NCI-H460 (cell line): ENCODE measurements around the gene MT4. TPM values are rescaled to one million over a fixed set of nuclear protein-coding genes. Genes with fewer than 3 reads are reported as not detected.

Source experiments
- DNase-seq: peaks from one replicate; pipeline ENCODE4 v3.0.0-alpha.2; 2016; ENCODE audit warnings: low read depth; ENCODE audit errors: extremely low read depth
- total RNA-seq: library from RNA; depleted of rRNA; stranded (reverse); fragments of >200 nt; shearing (Covaris generic); gene quantifications from 2 replicates; pipeline ENCODE4 v1.2.3, GENCODE V29; 2014

Gene MT4
- total RNA-seq, 1 experiment from 2014 or later = not detected

- DNase-seq = no peak
These were observed 36.5 kb downstream of the MT4 start for GRCh38 chr16:56601325-56601724.

- DNase-seq = peak; percentile 62
These were observed 38.7 kb downstream of the MT4 start for GRCh38 chr16:56603589-56603988.

DNA sequence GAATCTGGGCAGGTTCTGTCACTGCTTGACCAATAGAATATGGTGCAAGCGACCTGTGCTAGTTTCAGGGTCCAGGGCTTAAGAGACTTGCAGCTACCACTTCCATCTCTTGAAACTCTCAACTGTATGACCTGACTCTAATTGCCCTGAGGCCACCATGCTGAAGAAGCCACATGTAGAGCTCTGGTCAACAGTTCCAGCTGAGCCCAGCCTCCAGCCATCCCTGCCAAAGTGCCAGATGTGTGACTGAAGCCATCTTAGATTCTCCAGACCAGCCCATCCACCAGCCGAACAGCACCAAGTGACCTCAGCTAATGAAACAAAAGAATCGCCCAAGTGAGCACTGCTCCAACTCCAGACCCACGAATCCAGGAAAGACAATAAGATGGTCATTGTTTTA is 40.1 kb downstream of the MT4 start:
- DNase-seq = no peak

GRCh38 chr16:56605475-56605874 is 40.6 kb downstream of the MT4 start:
- DNase-seq = no peak

DNA sequence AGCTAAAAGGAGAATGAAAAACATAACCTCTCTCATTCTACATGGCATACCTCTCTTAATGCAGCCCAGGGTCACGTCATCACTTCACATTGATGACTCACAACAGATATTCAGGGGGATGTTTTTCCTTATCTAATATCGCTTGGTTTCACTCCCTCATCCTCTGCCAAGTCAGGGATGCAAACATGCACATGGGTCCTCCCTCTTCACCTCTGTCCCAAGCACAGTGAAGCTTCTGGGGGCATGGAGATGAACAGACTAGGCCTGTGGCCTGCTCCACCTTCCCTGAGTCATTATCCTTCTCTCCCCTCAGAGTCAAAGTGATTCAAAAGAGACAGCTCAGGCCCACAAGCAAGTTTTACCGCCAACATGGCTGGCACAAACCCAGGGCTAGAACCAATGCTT is 41.2 kb downstream of the MT4 start:
- no peak for DNase-seq

DNA sequence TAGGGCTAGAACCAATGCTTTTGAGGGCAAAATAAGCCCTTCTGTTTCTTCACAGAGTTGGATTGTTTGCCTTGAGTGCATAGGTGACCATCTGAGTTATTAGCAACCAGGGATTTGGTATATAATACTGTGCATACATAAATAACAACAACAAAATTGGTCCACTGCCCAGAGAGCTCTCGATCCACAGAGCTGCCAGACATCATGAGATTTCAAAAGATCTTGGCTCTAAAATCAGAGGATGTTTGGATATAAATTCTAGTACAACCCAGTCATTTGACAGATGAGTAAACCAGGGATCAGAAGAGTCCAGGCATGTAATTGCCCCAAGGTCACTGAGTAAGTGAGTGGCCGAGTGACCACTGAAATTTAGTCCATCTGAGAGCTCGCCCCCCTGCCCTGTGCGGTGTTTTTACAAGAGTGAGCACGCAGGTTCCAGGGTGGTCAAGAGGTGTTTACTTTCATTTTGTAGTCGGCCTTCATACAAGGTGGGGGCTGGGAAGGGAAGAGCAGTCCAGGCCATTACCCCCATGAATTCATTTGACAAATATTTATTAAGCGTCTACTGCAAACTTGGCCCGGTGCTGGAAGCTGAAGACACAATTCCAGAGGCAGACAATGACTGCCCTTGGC is 41.7 kb downstream of the MT4 start:
- DNase-seq = peak; percentile 54

DNA sequence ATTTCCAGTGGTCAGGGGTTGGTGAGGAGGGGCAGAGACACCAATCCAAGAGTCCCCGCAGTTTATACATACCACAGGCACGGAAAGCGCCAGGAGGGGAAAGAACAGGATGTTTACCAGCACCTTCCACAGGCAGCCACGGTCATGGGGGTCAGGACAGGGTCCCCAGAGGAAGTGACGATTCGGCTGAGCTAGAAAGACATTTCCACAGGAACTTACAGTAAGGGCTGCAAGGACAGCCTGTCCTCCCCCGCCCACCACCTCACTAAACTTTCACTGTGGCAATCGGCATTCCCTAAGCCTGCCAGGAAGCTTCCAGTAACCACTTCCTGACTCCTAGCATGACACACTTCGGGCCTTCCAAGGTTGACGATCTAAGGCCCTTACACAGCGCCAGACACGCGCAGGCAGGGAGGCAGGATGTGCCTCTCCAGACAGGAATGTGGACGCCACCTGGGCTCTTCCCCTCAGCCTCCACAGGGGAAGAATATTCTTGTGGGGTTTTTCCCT is 42.3 kb downstream of the MT4 start:
- peak; percentile 72 for DNase-seq

DNA sequence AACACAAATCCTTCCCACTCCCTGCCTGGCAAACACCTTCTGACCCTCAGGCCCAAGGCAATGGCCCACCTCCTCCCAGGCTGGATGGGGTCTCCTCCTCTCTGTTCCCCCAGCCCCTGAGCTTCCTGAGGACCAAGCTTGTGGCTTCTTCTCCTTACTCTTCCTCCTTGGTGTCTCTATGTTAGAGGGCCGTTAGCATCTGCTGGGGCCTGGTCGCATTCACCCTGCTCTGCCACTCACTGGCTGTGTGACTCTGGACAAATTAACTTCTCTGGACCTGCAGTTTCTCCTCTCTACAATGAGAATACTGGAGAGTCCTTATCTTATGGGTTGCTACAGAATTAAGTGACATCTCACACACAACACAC is 42.8 kb downstream of the MT4 start:
- no peak for DNase-seq

GRCh38 chr16:56608043-56608875 is 43.4 kb downstream of the MT4 start, which contains the start of gene MT2A:
Gene MT2A, plus strand, starts transcription at chr16:56608584. Its CDS starts 72 bp downstream, at chr16:56608656.
- peak; percentile 98 for DNase-seq

DNA sequence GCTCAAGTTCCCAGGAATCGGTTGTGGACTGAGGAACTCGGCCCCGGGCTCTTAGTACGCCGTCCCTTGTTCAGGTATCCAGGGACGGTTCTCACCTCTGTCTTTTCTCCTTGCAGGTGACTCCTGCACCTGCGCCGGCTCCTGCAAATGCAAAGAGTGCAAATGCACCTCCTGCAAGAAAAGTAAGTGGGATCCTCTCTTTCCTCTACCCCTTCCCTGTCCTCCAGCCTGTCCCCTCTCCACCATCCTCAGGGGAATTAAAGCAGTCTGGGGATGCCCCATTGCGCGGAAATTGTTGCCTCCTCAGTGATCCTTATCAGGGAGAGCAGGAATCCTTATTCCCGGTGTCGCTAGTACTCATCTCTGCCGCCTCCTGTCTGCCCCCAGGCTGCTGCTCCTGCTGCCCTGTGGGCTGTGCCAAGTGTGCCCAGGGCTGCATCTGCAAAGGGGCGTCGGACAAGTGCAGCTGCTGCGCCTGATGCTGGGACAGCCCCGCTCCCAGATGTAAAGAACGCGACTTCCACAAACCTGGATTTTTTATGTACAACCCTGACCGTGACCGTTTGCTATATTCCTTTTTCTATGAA is 44.1 kb downstream of the MT4 start:
- no peak for DNase-seq

GRCh38 chr16:56609463-56609921 is 44.6 kb downstream of the MT4 start:
- peak; percentile 69 for DNase-seq

DNA sequence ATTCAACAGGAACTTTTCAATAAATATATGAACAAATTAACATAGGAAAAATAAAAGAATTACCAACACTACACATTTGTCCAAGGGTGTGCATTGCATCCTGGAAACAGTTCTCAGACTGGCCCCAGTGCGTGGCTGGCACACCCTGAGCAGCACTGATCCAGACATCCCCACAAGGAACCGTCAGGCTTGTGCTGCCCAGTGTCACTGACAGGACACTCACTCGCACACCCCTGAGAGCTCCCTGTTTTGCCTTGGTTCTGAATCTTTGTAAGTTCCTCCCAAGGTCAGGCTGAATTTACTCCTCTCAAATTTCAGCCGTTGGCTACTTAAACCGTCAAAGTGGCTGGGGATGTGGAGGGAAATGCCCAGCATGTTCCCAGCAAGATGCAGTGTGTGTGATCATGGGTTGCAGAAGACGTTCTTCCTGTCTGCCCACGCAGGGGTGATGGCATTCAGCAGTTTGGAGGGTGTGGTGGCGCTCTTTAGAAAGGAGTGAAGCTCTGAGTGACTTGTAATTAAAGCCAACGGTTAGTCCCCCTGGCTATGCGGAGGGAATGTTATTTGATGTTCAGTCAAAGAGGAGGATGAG is 45.2 kb downstream of the MT4 start:
- peak; percentile 54 for DNase-seq

- no peak for DNase-seq
These were observed 45.8 kb downstream of the MT4 start for GRCh38 chr16:56610609-56611111.

DNA sequence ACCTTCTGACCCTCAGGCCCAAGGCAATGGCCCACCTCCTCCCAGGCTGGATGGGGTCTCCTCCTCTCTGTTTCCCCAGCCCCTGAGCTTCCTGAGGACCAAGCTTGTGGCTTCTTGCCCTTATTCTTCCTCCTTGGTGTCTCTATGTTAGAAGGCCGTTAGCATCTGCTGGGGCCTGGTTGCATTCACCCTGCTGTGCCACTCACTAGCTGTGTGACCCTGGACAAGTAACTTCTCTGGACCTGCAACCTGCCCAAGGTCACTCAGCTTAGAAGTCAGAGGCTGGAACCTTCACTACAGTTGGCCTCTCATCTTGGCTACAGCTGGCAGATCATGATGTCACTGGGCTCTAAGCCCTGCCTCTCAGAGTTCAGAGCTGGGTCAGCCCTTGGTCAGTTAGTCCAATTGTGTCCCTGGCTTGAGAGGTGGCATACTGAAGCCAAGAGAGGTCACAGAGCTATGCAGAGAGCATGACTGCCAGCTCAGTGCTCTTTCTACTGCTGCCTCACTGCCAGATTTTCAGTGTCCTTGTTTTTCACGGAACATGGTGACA is 46.5 kb downstream of the MT4 start:
- no peak for DNase-seq

GRCh38 chr16:56613706-56614105 is 48.8 kb downstream of the MT4 start:
- no peak for DNase-seq

DNA sequence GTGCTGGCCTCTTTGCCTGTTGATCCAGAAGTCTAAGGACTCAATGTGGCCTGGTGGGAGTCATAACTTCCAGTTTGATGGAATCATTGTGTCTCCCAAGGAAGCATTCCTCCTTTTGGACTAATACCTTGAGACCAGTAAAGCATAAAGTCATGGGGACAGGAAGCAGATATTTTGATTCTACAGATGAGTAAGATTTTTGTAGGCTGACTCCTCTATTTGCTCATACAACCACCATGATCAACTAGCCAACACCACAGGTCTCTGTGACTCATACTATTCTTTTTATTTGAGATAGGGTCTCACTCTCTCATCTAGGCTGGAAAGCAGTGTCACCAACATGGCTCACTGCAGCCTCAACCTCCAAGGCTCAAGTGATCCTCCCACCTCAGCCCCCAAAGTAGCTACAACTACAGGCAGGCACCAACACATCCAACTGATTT is 49.7 kb downstream of the MT4 start:
- DNase-seq = no peak

DNA sequence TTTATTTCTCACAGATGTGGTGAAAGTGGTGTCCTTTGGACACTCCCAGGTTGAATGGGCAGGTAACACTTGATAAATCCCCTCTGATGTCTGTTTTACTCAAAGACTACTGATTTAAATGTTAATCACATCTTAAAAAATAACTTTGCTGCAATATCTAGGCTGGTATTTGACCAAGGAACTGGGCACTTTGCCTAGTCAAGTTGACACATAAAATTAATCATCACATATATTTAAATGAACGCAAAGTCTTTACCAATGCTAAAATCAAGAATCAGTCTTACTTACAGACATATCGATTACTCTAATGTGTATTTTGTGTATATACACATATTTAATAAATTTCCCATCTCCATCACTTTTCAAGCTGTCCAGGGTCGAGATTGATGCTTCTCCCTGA is 50.5 kb downstream of the MT4 start:
- DNase-seq = no peak

- DNase-seq = no peak
These were observed 51.8 kb downstream of the MT4 start for GRCh38 chr16:56616608-56617211.

- DNase-seq = no peak
These were observed 52.6 kb downstream of the MT4 start for GRCh38 chr16:56617212-56618085.
